Brain microvascular endothelial cell (primary cell): Measurements from ENCODE around the gene SRRM1.
"Not testable (repeated sequence)": the region's sequence is repeated elsewhere in the genome, so short reads cannot be mapped to it uniquely, and the experiment has no call there.

Experiments
- DNase-seq: peaks from one replicate; pipeline ENCODE4 v3.0.0-alpha.2; 2020
- H3K27ac ChIP-seq: fragments of 250-450 bp; sonication (Bioruptor Pico); 2 replicates; pipeline ENCODE4 v1.5.1; 2020; ENCODE audit warnings: mild to moderate bottlenecking, moderate library complexity
- H3K27me3 ChIP-seq: fragments of 250-450 bp; sonication (Bioruptor Pico); replicated peaks from 2 replicates; pipeline ENCODE4 v1.5.1; 2020; ENCODE audit warnings: mild to moderate bottlenecking
- H3K36me3 ChIP-seq: fragments of 250-450 bp; sonication (Bioruptor Pico); replicated peaks from 2 replicates; pipeline ENCODE4 v1.5.1; 2020; ENCODE audit warnings: mild to moderate bottlenecking
- H3K4me3 ChIP-seq: 2 replicates; pipeline ENCODE4 v1.5.1; 2011; ENCODE audit warnings: low read depth, mild to moderate bottlenecking, control low read depth, low read length, moderate library complexity
- in situ Hi-C: cut with HindIII; loops from 2 replicates; pipeline ENCODE4 v1.10.0; 2017; ENCODE audit warnings: low sequenced_read_pairs, low pct_ligation_motif_present
- TF ChIP-seq, protein P1 (sequence below): IDR thresholded peaks from 2 replicates; pipeline ENCODE4 v1.5.1; 2011; ENCODE audit warnings: low read depth, mild to moderate bottlenecking, moderate library complexity, low read length, control low read depth, inconsistent platforms; ENCODE audit errors: missing control alignments

Gene SRRM1

GRCh38 chr1:24673341-24673740 is 30.2 kb downstream of the SRRM1 start:
- DNase-seq = peak; percentile 40
- peak overlapping the region; percentile 69 for H3K27ac ChIP-seq
- in situ Hi-C loops = loop anchor here (25.0 kb wide), 1 partner anchor 164 kb away; no protein-coding TSS in a partner anchor

DNA sequence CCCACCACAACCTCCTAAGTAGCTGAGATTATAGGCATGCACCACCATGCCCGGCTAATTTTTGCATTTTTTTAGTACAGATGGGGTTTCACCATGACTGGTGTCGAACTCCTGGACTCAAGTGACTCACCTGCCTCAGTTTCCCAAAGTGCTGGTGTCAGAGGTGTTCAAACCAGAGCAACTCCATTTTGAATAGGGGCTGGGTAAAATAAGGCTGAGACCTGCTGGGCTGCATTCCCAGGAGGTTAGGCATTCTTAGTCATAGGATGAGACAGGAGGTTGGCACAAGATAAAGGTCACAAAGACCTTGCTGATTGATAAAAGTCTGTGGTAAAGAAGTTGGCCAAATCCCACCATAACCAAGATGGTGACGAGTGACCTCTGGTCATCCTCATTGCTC is 35.3 kb downstream of the SRRM1 start:
- H3K27ac ChIP-seq, H3K4me3 ChIP-seq, in situ Hi-C loops, DNase-seq, H3K27me3 ChIP-seq: not testable (repeated sequence)
- H3K36me3 ChIP-seq = peaks cover 22% of the 10 kb centered on the region

More at GRCh38 chr1:24673341-24673740, 30.2 kb downstream of the SRRM1 start:
- Histone ChIP-seq H3K36me3 (peaks cover 57% of the 10 kb centered on the region), H3K4me3 (no peak overlapping the region), H3K27me3 (no peaks in the 10 kb centered on the region)
- TF ChIP-seq, protein P1, sequence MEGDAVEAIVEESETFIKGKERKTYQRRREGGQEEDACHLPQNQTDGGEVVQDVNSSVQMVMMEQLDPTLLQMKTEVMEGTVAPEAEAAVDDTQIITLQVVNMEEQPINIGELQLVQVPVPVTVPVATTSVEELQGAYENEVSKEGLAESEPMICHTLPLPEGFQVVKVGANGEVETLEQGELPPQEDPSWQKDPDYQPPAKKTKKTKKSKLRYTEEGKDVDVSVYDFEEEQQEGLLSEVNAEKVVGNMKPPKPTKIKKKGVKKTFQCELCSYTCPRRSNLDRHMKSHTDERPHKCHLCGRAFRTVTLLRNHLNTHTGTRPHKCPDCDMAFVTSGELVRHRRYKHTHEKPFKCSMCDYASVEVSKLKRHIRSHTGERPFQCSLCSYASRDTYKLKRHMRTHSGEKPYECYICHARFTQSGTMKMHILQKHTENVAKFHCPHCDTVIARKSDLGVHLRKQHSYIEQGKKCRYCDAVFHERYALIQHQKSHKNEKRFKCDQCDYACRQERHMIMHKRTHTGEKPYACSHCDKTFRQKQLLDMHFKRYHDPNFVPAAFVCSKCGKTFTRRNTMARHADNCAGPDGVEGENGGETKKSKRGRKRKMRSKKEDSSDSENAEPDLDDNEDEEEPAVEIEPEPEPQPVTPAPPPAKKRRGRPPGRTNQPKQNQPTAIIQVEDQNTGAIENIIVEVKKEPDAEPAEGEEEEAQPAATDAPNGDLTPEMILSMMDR = no peak

- in situ Hi-C loops = no loop called here
- Histone ChIP-seq H3K27ac (no peak overlapping the region), H3K27me3 (no peaks in the 10 kb centered on the region), H3K4me3 (no peak overlapping the region), H3K36me3 (peaks cover 10% of the 10 kb centered on the region)
- TF ChIP-seq, protein P1 = no peak
- no peak for DNase-seq
Observed at GRCh38 chr1:24679725-24680124, 36.6 kb downstream of the SRRM1 start.

- DNase-seq = peak; percentile 95
- in situ Hi-C loops = no loop called here
Observed at GRCh38 chr1:24683713-24684162, 40.6 kb downstream of the SRRM1 start.

GRCh38 chr1:24688033-24688432 is 44.9 kb downstream of the SRRM1 start:
- H3K4me3 ChIP-seq = no peak overlapping the region
- H3K27ac ChIP-seq = no peak overlapping the region
- in situ Hi-C loops = no loop called here
- no peaks in the 10 kb centered on the region for H3K27me3 ChIP-seq
- TF ChIP-seq, protein P1 = no peak
- H3K36me3 ChIP-seq = no peaks in the 10 kb centered on the region
- DNase-seq = no peak

More at GRCh38 chr1:24683713-24684162, 40.6 kb downstream of the SRRM1 start:
- Histone ChIP-seq H3K27me3 (no peaks in the 10 kb centered on the region), H3K4me3 (no peak overlapping the region), H3K36me3 (no peaks in the 10 kb centered on the region), H3K27ac (peak overlapping the region; percentile 87)
- TF ChIP-seq, protein P1 = no peak

- no peaks in the 10 kb centered on the region for H3K36me3 ChIP-seq
- TF ChIP-seq, protein P1 = peak; percentile 93
- H3K4me3 ChIP-seq = no peak overlapping the region
- H3K27ac ChIP-seq = no peak overlapping the region
- in situ Hi-C loops = no loop called here
- no peaks in the 10 kb centered on the region for H3K27me3 ChIP-seq
- peak; percentile 61 for DNase-seq
Observed at GRCh38 chr1:24688621-24689195, 45.6 kb downstream of the SRRM1 start.
